H1 (cell line): ENCODE data around the gene C1S. TPM values are rescaled to one million over a fixed set of nuclear protein-coding genes. Genes with fewer than 3 reads are reported as not detected.

Experiments
- CTCF ChIA-PET: fragments of 300-600 bp; sonication (Branson Sonifier 250); formaldehyde crosslinking; loops from one replicate; lab custom pipeline; 2021; ENCODE audit not compliant: partially characterized antibody; lab: Charles Lee
- POLR2A ChIA-PET: fragments of 300-600 bp; sonication (Branson Sonifier 250); formaldehyde crosslinking; loops from one replicate; lab custom pipeline; 2021; ENCODE audit warnings: inconsistent platforms; ENCODE audit not compliant: partially characterized antibody; lab: Charles Lee
- DNase-seq, 2 experiments: peaks; one replicate each; pipeline versions ENCODE4 v3.0.0 to v3.0.0-alpha.2; 2010 to 2022; ENCODE audit warnings: low spot score in 2 of 2, low read depth in 1 of 2, mixed read lengths in 1 of 2
- FAIRE-seq: peaks from 2 replicates; lab custom pipeline; 2011; peaks lifted over from hg19 to GRCh38; lab: Jason Lieb, UNC
- H2AFZ ChIP-seq: 2 replicates; pipeline ENCODE4 v1.8.1; 2012; ENCODE audit warnings: low read length, inconsistent platforms
- H2AK5ac ChIP-seq: 2 replicates; pipeline ENCODE4 v1.6.1; 2013; ENCODE audit warnings: low read depth, low read length
- H2BK120ac ChIP-seq: replicated peaks from 2 replicates; pipeline ENCODE3; 2013; ENCODE audit warnings: low read depth, low read length, inconsistent platforms
- H2BK12ac ChIP-seq: 2 replicates; pipeline ENCODE4 v1.6.1; 2013; ENCODE audit warnings: low read depth, low read length
- H2BK15ac ChIP-seq: 2 replicates; pipeline ENCODE4 v1.6.1; 2013; ENCODE audit warnings: low read length
- H2BK20ac ChIP-seq: 2 replicates; pipeline ENCODE4 v1.6.1; 2013; ENCODE audit warnings: low read length
- H2BK5ac ChIP-seq: 2 replicates; pipeline ENCODE4 v1.6.1; 2013; ENCODE audit warnings: low read depth, low read length
- H3K14ac ChIP-seq: 2 replicates; pipeline ENCODE4 v1.6.1; 2013; ENCODE audit warnings: inconsistent platforms; ENCODE audit not compliant: insufficient read length
- H3K18ac ChIP-seq: 2 replicates; pipeline ENCODE4 v1.6.1; 2013; ENCODE audit warnings: low read length; ENCODE audit errors: extremely low read depth
- H3K23ac ChIP-seq: 2 replicates; pipeline ENCODE4 v1.6.1; 2013; ENCODE audit warnings: inconsistent platforms; ENCODE audit not compliant: insufficient read length
- H3K23me2 ChIP-seq: 2 replicates; pipeline ENCODE4 v1.6.1; 2013; ENCODE audit warnings: low read depth, low read length
- H3K27ac ChIP-seq: 2 replicates; pipeline ENCODE4 v1.6.1; 2011; ENCODE audit warnings: low read depth, low read length, inconsistent platforms
- H3K27me3 ChIP-seq, 4 experiments: replicated peaks in 1 of 4; 1 replicate in 1 of 4; 2 replicates in 3 of 4; pipeline versions ENCODE4 v1.6.1 to v1.8.1; 2011 to 2013; ENCODE audit warnings: low read length in 3 of 4, mild to moderate bottlenecking in 3 of 4, inconsistent platforms in 2 of 4, mixed read lengths in 2 of 4, moderate library complexity in 1 of 4; ENCODE audit not compliant: control insufficient read depth in 3 of 4, insufficient read depth in 3 of 4; ENCODE audit errors: extremely low read depth in 1 of 4
- H3K36me3 ChIP-seq, 4 experiments: 2 replicates each; pipeline versions ENCODE4 v1.6.1 to v1.8.1; 2011 to 2013; ENCODE audit warnings: mild to moderate bottlenecking in 4 of 4, low read length in 3 of 4, moderate library complexity in 2 of 4, control low read depth in 1 of 4, inconsistent platforms in 1 of 4; ENCODE audit not compliant: insufficient read depth in 4 of 4, control insufficient read depth in 2 of 4
- H3K4ac ChIP-seq: replicated peaks from 2 replicates; pipeline ENCODE3; 2013; ENCODE audit warnings: low read length, low read depth, mixed read lengths, inconsistent platforms; ENCODE audit not compliant: insufficient read length
- H3K4me1 ChIP-seq, 4 experiments: replicated peaks in 1 of 4; 1 replicate in 1 of 4; 2 replicates in 3 of 4; pipeline versions ENCODE4 v1.6.1 to v1.8.1; 2011 to 2013; ENCODE audit warnings: low read length in 3 of 4, inconsistent platforms in 2 of 4, mixed read lengths in 1 of 4; ENCODE audit not compliant: insufficient read depth in 4 of 4, control insufficient read depth in 3 of 4
- H3K4me2 ChIP-seq, 2 experiments: 2 replicates each; pipeline versions ENCODE4 v1.6.1 to v1.8.1; 2011 to 2013; ENCODE audit warnings: low read depth in 2 of 2, low read length in 2 of 2, control low read depth in 1 of 2, inconsistent platforms in 1 of 2, mild to moderate bottlenecking in 1 of 2; ENCODE audit not compliant: insufficient read depth in 1 of 2
- H3K4me3 ChIP-seq, 4 experiments: fragments of 200-600, 300-600 bp in 1 of 4; sonication (generic), shearing (Covaris generic), sonication (Bioruptor Twin) in 1 of 4; 2 replicates each; pipeline versions ENCODE4 v1.5.1 to v1.8.1; 2011 to 2016; ENCODE audit warnings: low read length in 4 of 4, low read depth in 3 of 4, control low read depth in 2 of 4, inconsistent platforms in 2 of 4, mild to moderate bottlenecking in 2 of 4, mixed read lengths in 1 of 4, moderate library complexity in 1 of 4; ENCODE audit not compliant: insufficient read depth in 2 of 4; ENCODE audit errors: extremely low read depth in 1 of 4
- H3K56ac ChIP-seq: replicated peaks from 2 replicates; pipeline ENCODE3; 2013; ENCODE audit warnings: low read depth, mild to moderate bottlenecking, mixed read lengths, low read length, inconsistent platforms; ENCODE audit not compliant: insufficient read length
- H3K79me1 ChIP-seq: 2 replicates; pipeline ENCODE4 v1.6.1; 2013; ENCODE audit warnings: low read depth, low read length, control low read depth
- H3K79me2 ChIP-seq, 2 experiments: 2 replicates each; pipeline versions ENCODE4 v1.6.1 to v1.8.1; 2012 to 2013; ENCODE audit warnings: low read length in 2 of 2, mild to moderate bottlenecking in 2 of 2, inconsistent platforms in 1 of 2; ENCODE audit not compliant: insufficient read depth in 2 of 2, control insufficient read depth in 1 of 2
- H3K9ac ChIP-seq, 4 experiments: replicated peaks in 1 of 4; 1 replicate in 1 of 4; 2 replicates in 3 of 4; pipeline versions ENCODE4 v1.6.1 to v1.8.1; 2011 to 2013; ENCODE audit warnings: low read depth in 3 of 4, low read length in 3 of 4, control low read depth in 2 of 4, mild to moderate bottlenecking in 2 of 4, moderate library complexity in 2 of 4, inconsistent platforms in 1 of 4; ENCODE audit errors: extremely low read depth in 1 of 4
- H3K9me3 ChIP-seq, 2 experiments: 2 replicates each; pipeline versions ENCODE4 v1.6.1 to v1.8.1; 2012 to 2013; ENCODE audit warnings: mild to moderate bottlenecking in 2 of 2, moderate library complexity in 2 of 2, control low read depth in 1 of 2, inconsistent platforms in 1 of 2, low read depth in 1 of 2, low read length in 1 of 2, mixed read lengths in 1 of 2; ENCODE audit not compliant: insufficient read depth in 2 of 2
- H4K20me1 ChIP-seq, 2 experiments: replicated peaks in 1 of 2; 2 replicates each; pipeline versions ENCODE3 to v1.8.1; 2011 to 2013; ENCODE audit warnings: inconsistent platforms in 2 of 2, low read length in 2 of 2, mild to moderate bottlenecking in 1 of 2; ENCODE audit not compliant: insufficient read depth in 2 of 2, control insufficient read depth in 1 of 2
- H4K5ac ChIP-seq: 2 replicates; pipeline ENCODE4 v1.6.1; 2013; ENCODE audit warnings: low read length, low read depth, mixed read lengths, inconsistent platforms; ENCODE audit not compliant: insufficient read length
- H4K8ac ChIP-seq: 2 replicates; pipeline ENCODE4 v1.8.0; 2013; ENCODE audit warnings: mild to moderate bottlenecking, moderate library complexity, low read length, inconsistent platforms; ENCODE audit not compliant: insufficient read depth; ENCODE audit errors: extremely low read depth
- H4K91ac ChIP-seq: replicated peaks from 2 replicates; pipeline ENCODE3; 2013; ENCODE audit warnings: low read length, mixed read lengths, inconsistent platforms; ENCODE audit not compliant: insufficient read length
- ATF2 ChIP-seq: IDR thresholded peaks from 2 replicates; pipeline ENCODE4 v1.6.1; 2012; ENCODE audit warnings: low read length, inconsistent platforms
- CREB1 ChIP-seq: IDR thresholded peaks from 2 replicates; pipeline ENCODE4 v1.6.1; 2012; ENCODE audit warnings: inconsistent platforms
- EP300 ChIP-seq, 2 experiments: IDR thresholded peaks; 1 replicate in 1 of 2; 2 replicates in 1 of 2; pipeline ENCODE4 v1.6.1; 2011 to 2012; ENCODE audit warnings: low read depth in 2 of 2, low read length in 2 of 2, mild to moderate bottlenecking in 2 of 2, borderline replicate concordance in 1 of 2, inconsistent platforms in 1 of 2, moderate library complexity in 1 of 2
- KDM4A ChIP-seq: IDR thresholded peaks from one replicate; pipeline ENCODE4 v1.7.1; 2012; ENCODE audit warnings: low read depth, mild to moderate bottlenecking, moderate library complexity, low read length, inconsistent platforms; ENCODE audit not compliant: severe bottlenecking
- RNF2 ChIP-seq: fragments of 200-900, 300-1000 bp; sonication (generic); IDR thresholded peaks from 2 replicates; pipeline ENCODE4 v1.7.1; 2016; ENCODE audit warnings: borderline replicate concordance, low read depth, mild to moderate bottlenecking, antibody characterized with exemption, low read length; ENCODE audit not compliant: poor library complexity, severe bottlenecking; ENCODE audit errors: missing control alignments
- RXRA ChIP-seq: IDR thresholded peaks from 2 replicates; pipeline ENCODE4 v1.6.1; 2011; ENCODE audit warnings: low read depth, mild to moderate bottlenecking, low read length, moderate library complexity; ENCODE audit not compliant: insufficient read depth
- TEAD4 ChIP-seq: IDR thresholded peaks from 2 replicates; pipeline ENCODE4 v1.6.1; 2012; ENCODE audit warnings: low read depth, low read length, inconsistent platforms, mixed read lengths
- WGBS, 2 experiments: shearing (Covaris generic) in 1 of 2; methylation state at CpG; one replicate each; pipeline versions ENCODE4 v1.1.6 to v1.1.7; 2013 to 2015; ENCODE audit warnings: low lambda C conversion rate in 2 of 2, mixed read lengths in 2 of 2, inconsistent platforms in 1 of 2, low coverage in 1 of 2, missing lambda C conversion rate in 1 of 2; ENCODE audit not compliant: insufficient replicate concordance in 2 of 2, insufficient coverage in 1 of 2, insufficient read length in 1 of 2; ENCODE audit errors: extremely low coverage in 1 of 2, missing lambda C conversion rate in 1 of 2; 5-methylcytosine and 5-hydroxymethylcytosine counted together
- polyA plus RNA-seq, 7 experiments: library from polyadenylated mRNA; depleted of rRNA in 3 of 7; stranded (reverse) in 5 of 7; unstranded in 2 of 7; fragments of >200 nt in 5 of 7; fragments of 200-250 nt in 2 of 7; gene quantifications; 1 replicate in 5 of 7; 2 replicates in 1 of 7; 4 replicates in 1 of 7; pipeline versions ENCODE4 v1.2.1 to v1.2.3, GENCODE V29; 2011 to 2013; ENCODE audit warnings: missing spikeins in 2 of 7, mixed read lengths in 2 of 7
- total RNA-seq: library from RNA; stranded (reverse); fragmentation: NEBNext Ultra II Directional; extraction: Animal tissue kit (Norgen Biotek cat#: 25700); gene quantifications from 2 replicates; pipeline ENCODE4 v1.2.1, GENCODE V29; 2021

Gene C1S
- total and polyA plus RNA-seq, 2 of the 8 experiments (the other 6 are each of a cell fraction or from before 2014, with no cell fraction given), result 4.4 to 7.3 TPM

GRCh38 chr12:7039403-7039802, 21.1 kb upstream of the C1S start:
- H3K79me1 ChIP-seq, result no peaks in the 10 kb centered on the region
- H3K4ac ChIP-seq, result no peak overlapping the region
- no peak overlapping the region for H3K27ac ChIP-seq
- H3K9me3 ChIP-seq, result no peaks in the 10 kb centered on the region; a peak in 1 of 4 replicates
- H2BK20ac ChIP-seq, result peak overlapping the region; percentile 72; the same call in 1 of the 2 replicates
- H2AK5ac ChIP-seq, result 0 out of 2 replicates have a peak overlapping the region, but pooled peaks have one; percentile 39
- no peak overlapping the region for H3K56ac ChIP-seq
- POLR2A ChIA-PET, result interaction anchor here (0.9 to 2.0 kb wide), 3 partner anchors 64 to 95 kb away, joined by 3 to 6 read pairs (median 4); partner anchors contain the start of genes C12orf57 and RNU7-1
- H2AFZ ChIP-seq, result 0 out of 2 replicates have a peak overlapping the region, but pooled peaks have one; percentile 0
- no peak overlapping the region for H2BK120ac ChIP-seq
- H4K91ac ChIP-seq, result no peak overlapping the region
- no peak overlapping the region for H3K4me2 ChIP-seq
- no peak for FAIRE-seq
- TF ChIP-seq KDM4A (no peak), TEAD4 (no peak), RXRA (no peak), EP300 (IDR thresholded peaks at IDR 0.05; ENCODE audit: borderline replicate concordance in 1 of 2, low read depth in 2 of 2, low read length in 2 of 2) (no peak), CREB1 (no peak), RNF2 (no peak), ATF2 (no peak)
- H4K20me1 ChIP-seq, result no peaks in the 10 kb centered on the region
- no peaks in the 10 kb centered on the region for H3K79me2 ChIP-seq
- CTCF ChIA-PET, result interaction anchor here (0.6 to 1.5 kb wide), 4 partner anchors 12 to 95 kb away, joined by 3 to 4 read pairs (median 4); no protein-coding TSS in a partner anchor
- no peak overlapping the region for H3K23ac ChIP-seq
- peaks cover 0 to 4% (median 1%) of the 10 kb centered on the region in 4 experiments; a peak in 2 of 7 replicates for H3K4me1 ChIP-seq
- H3K9ac ChIP-seq, result no peak overlapping the region
- H4K8ac ChIP-seq, result no peak overlapping the region
- 95% methylated on average over 10 of the region's 10 CpGs; no CpG with 5 or more reads in 1 of the 2 experiments for WGBS, 2 experiments
- H4K5ac ChIP-seq, result no peak overlapping the region
- H3K14ac ChIP-seq, result no peak overlapping the region
- DNase-seq, result no peak
- H2BK5ac ChIP-seq, result peak overlapping the region; percentile 52; the same call in 1 of the 2 replicates
- H3K27me3 ChIP-seq, result no peaks in the 10 kb centered on the region
- no peaks in the 10 kb centered on the region for H3K23me2 ChIP-seq
- H3K18ac ChIP-seq, result peak overlapping the region; percentile 24; the same call in 1 of the 2 replicates
- H3K4me3 ChIP-seq, result no peak overlapping the region
- no peaks in the 10 kb centered on the region for H3K36me3 ChIP-seq
- no peak overlapping the region for H2BK15ac ChIP-seq
- H2BK12ac ChIP-seq, result peak overlapping the region; percentile 50; the same call in 1 of the 2 replicates
